Fibroblast of pulmonary artery (primary cell): ENCODE results near the gene H1-8.

Experiments used
- DNase-seq: peaks from one replicate; pipeline ENCODE4 v3.0.0-alpha.2; 2010; ENCODE audit warnings: low read depth
- H3K4me3 ChIP-seq: replicated peaks from 2 replicates; pipeline ENCODE4 v1.5.1; 2011; ENCODE audit warnings: low read depth, mild to moderate bottlenecking, control low read depth, low read length, moderate library complexity
- CTCF ChIP-seq: IDR thresholded peaks from 2 replicates; pipeline ENCODE4 v1.5.1; 2011; ENCODE audit warnings: mild to moderate bottlenecking, control low read depth, low read length, inconsistent platforms; ENCODE audit errors: missing control alignments

Gene H1-8

DNA sequence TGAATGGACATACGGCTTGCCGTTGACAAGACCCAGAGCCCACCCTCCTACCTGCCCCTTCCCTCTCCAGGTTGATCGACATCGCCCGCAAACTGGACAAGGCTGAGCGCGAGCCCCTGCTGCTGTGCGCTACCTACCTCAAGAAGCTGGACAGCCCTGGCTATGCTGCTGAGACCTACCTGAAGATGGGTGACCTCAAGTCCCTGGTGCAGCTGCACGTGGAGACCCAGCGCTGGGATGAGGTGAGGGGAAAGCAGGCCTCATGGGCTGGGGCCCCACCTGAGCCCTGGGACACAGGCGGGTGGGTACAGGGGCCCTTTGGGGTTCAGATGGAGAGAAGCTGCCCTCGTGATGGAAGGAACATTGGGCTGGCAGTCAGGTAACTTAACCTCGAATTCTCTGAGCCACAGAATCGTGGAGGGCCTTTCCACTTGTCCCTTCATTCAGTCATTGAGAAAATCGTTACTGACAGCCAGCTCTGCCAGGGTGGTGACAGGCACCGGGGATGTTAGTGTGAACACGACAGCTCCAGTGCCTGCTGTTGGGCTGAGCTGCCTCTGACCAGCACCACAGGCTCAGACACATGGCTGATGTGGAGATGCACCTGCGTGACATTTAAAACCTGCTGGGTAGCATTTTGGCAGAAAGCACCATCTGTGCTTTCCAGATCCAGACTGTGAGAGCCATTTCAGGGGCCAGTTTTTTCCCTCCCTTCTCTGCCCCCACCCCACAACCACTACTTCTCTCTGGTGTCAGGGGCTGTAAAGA lies 40.1 kb upstream of the H1-8 start:
- no peak for DNase-seq
- H3K4me3 ChIP-seq: no peak overlapping the region
- no peak for TF ChIP-seq CTCF

GRCh38 chr3:129503471-129504291 lies 39.3 kb upstream of the H1-8 start:
- TF ChIP-seq CTCF: no peak
- H3K4me3 ChIP-seq: no peak overlapping the region
- no peak for DNase-seq

- TF ChIP-seq CTCF: no peak
- no peak overlapping the region for H3K4me3 ChIP-seq
- no peak for DNase-seq
These were observed 38.4 kb upstream of the H1-8 start for GRCh38 chr3:129504471-129505100.

DNA sequence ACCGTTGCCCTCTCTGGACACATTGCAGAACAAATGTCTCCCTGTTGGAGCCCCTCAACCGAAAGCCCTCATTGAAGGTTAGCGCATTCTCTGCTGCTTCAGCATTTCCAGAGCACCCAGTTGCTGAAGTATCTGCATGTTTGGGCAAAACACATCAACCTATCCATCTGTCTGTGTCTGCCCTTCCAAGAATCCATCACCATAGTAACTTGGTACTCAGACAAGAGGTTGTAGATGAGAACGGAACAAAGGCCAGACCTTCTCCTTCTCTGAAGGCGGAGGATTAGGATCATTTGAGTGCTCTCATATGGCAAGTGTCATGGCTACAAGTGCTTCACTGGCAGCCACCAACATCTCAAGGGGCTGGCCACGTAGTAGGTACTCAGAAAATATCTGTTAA lies 37.6 kb upstream of the H1-8 start:
- no peak for DNase-seq
- TF ChIP-seq CTCF: no peak
- no peak overlapping the region for H3K4me3 ChIP-seq

DNA sequence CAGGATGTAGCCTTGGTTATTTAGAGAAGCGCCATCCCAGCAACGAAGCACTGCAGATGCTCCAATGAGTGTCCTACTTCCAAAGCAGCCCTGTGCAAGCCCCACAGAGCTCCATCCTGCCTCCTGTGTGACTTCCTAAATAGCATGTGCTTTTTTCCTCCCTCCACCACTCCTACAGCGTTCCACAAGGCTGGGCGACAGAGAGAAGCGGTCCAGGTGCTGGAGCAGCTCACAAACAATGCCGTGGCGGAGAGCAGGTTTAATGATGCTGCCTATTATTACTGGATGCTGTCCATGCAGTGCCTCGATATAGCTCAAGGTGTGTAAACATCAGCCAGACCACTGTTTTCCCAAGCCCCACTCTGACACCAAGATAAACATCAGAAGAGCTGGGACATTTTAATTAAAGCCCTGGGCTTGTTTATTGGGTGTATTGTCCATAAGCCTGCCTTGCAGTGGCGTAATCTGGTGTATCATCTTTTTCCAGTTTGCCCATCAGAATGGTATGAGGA lies 36.7 kb upstream of the H1-8 start:
- TF ChIP-seq CTCF: no peak
- DNase-seq: no peak
- no peak overlapping the region for H3K4me3 ChIP-seq

DNA sequence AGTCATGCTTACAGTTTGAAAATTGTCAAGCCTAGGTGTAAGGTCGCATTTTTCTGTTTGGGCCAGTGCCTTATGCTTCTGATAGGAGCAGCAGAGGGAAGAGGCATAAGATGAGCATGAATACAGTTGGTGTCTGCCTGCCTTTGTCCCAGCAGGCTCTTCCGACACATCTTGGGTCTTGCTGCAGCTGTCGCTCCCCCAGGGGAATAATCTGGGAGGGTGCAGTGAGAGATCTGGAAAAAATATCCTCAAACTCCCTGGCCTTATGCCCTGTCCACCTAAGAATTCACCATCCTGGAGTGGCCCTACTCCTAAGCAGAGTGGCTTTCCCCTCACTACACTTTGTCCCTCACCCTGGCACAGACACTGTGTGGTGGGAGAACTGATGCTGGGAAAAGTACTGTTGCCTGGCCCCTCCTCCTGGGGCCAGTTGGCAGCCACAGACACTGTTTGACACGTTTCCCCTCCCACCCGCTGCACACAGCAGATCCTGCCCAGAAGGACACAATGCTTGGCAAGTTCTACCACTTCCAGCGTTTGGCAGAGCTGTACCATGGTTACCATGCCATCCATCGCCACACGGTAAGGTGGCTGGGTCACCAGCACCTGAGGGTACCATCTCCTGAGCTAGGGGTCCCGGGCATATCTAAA lies 35.7 kb upstream of the H1-8 start:
- no peak for DNase-seq
- no peak overlapping the region for H3K4me3 ChIP-seq
- no peak for TF ChIP-seq CTCF
